NCI-H446 treated with DMSO at 0.1 percent for 48 hours (cell line): ENCODE measurements around the gene MESP2.

Experiments used
- DNase-seq: peaks from one replicate; lab custom pipeline; 2025; lab: John Stamatoyannopoulos, UW

The MESP2 gene

DNA sequence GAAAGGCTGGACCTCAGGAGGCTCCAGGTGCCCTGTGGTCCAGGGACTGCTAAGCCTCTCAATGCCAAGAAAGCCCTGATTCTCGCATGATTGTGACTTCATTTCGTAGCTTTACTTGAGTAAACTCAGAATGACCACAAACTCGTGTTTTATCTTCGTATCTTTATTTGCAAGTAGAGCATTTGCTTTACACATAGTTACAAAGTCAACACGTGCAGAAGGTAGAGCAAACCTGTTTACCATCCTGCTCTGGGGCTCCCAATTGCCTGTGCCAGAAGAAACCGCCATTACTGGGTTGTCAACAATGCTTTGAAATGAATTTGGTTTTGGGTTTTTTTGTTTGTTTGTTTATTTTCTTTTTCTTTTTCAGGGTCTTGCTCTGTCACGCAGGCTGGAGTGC is 19.2 kb upstream of the MESP2 start:
- no peak for DNase-seq

DNA sequence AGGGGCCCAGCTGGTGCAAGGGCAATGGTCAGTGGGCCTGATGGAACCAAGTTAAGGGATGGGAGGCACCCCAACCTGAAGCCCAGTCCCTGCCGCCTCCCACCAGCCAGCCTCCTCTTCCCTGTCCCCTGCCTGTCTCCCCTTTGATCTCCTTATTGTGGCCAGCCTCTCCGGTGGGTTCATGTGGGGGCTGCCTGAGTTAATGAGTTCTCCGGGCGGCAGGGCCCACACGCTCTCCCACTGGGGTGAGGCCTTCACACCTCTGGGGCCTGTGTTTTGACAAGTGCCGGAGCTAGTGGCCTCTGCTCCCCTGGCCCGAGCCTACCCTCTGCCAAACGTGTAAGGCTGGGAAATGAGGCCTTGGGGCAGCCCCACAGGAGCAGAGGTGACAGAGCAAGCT is 17.8 kb upstream of the MESP2 start:
- no peak for DNase-seq

DNA sequence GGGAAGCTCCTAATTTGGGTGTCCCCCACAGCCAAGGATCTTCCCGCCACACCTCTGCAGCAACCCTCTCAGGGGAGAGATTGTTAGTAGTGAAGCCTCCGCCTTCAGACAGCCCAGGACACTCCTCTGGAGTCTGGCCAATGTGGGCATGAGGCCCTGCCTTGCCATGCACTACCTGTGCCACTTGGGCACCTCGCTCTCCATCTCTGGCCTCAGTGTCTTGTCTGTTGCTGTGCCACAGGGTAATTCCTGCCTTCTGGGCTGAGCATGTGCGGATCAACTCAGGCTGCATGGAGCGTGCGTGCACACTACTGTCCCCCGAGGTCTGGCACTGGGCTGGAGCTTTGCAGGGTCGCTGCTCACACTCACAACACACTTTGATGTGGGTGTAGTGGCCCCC is 17.2 kb upstream of the MESP2 start:
- DNase-seq, result no peak

GRCh38 chr15:89759835-89760234 is 16.3 kb upstream of the MESP2 start:
- DNase-seq, result no peak

DNA sequence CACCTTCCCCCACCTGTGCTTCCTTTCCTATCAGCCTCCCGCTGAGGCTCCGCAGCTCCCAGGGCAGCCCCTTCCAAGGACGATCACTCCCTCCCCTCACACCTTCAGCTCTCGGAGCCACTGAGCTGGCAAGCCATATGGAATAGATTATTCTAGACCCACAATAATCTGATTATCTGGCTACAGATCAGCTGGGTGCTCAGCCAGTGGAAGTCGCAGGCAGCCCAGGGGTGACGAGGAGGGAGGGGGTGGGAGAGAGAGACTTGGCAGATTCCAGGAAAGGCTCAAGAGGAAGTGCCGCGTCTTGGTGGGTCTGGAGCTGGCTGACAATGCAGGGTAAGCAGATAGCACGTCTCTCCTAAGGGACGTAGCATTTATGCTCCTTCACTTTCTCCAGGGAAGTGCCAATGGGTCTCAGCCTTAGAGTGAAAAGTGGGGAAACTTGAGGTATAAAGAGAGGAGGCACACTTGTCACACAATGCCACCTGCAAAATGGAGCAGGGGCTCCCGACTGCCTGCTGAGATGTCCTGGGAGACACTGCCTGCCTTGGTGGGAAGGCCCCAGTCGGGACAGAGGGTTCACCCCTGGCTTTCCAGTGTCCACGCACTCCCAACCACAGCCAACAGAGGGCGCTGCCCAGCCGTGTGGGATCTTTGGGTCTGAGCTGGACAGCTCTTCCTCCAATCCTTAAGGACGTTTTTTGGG is 15.7 kb upstream of the MESP2 start:
- DNase-seq, result no peak

DNA sequence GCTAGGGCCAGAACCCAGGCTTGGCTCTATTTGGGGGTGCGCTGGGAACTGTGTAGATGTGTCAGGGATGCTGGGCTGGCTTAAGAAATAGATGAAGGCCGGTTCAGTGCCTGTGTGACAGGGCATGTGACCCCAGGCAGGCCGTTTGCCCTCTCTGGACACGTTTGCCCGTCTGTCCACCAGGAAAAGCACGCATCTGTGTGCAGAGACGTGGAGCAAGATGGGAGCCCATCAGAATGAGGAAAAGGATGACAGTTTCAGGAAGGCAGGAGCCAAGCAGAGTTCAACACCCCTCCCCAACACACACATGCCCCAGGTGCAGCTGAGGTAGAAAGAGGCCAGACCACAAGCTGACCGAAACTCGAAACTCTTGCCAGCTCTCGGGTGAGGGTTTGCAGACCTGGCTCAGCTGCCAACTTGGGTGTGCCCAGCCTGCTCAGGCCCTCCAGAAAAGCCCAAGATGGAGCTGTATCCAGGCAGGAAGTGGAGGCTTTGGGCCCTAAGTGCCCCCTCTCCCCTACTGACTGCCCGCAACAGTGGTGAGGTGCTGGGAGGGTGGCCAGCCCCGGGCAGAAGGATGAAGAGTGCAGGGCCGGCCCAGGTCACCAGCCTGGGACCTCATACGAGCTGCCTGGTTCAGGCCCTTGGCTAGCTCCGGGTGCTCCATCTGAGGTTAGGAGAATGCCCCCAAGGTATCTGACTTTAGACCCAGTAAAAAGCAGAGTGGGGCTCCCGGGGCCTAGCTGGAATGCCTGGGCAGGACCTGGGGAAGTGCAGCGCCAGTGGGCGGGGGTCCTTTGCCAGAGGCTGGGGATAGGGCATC is 14.9 kb upstream of the MESP2 start:
- no peak for DNase-seq

GRCh38 chr15:89761929-89762328 is 14.2 kb upstream of the MESP2 start:
- no peak for DNase-seq

DNA sequence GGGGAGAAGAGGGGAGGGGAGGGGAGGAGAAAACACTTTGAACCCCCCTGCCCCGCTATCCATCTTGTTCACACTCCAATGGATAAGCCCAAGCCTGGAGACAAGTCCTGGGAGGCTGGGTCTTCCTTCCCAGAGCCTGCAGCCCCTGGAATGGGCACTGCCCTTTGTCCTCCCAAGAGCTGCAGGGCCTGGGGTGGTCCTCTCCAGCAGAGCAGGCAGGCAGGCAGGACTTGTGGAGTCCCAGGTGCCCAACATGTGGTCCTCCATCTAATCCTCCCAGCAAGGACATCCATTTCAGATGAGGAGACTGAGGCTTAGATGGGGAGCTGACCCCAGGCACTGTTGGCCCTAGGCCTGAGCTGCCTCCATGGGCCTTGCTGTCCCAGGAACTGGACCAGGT is 10.4 kb upstream of the MESP2 start:
- no peak for DNase-seq

GRCh38 chr15:89766357-89767311 is 9.5 kb upstream of the MESP2 start:
- no peak for DNase-seq

- DNase-seq, result no peak
Observed at GRCh38 chr15:89767411-89767915, 8.7 kb upstream of the MESP2 start.

DNA sequence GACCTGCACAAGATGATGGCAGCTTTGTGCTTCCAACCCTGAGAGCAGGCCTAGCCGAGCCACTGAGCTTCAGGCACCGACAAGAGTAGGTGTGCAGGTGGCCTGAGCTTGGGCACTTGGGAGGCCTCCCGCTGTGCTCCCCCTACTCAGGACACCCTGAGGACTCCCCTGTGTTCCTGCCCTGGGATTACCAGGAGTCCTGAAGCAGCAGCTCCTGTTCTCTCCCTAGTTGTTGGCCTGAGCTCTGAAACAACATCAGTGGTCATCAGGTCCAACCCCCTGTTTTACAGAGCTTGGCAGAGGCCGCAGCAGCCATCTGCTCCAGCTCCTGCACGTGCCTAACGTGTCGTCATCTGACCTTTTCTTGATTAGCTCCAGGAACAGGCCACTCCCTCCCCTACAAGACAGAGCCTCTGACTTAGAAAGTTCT is 8.0 kb upstream of the MESP2 start:
- DNase-seq, result no peak

GRCh38 chr15:89769366-89769765 is 6.8 kb upstream of the MESP2 start:
- DNase-seq, result no peak

GRCh38 chr15:89770041-89770440 is 6.1 kb upstream of the MESP2 start:
- no peak for DNase-seq

DNA sequence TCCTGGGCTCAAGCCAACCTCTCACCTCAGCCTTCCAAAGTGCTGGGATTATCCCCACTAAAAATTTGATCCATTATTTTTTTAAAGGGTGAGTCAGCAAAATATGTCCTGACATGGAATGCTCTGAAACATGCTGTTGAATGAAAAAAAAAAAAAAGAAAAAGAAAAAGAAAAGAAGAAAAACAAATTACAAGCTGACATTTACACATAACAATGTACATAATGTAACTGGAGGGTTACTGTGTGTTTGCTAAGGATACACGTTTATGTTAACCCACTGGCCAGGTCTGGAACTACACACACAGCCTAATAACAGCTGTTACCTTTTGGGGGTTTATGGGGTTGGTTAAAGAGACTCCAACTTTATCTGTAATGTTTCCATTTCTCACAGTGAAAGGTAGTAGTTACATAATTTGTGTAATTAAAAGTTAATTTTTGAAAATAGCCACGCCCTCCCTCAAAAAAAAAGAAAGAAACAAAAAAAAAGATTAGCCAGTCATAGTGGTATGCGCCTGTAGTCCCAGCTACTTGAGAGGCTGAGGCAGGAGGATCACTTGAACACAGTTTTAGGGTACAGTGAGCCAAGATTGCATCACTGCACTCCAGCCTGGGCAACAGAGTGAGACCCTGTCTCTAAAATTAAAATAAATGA is 3.1 kb upstream of the MESP2 start:
- DNase-seq, result no peak

- no peak for DNase-seq
Observed at GRCh38 chr15:89774492-89774891, 1.6 kb upstream of the MESP2 start.

- DNase-seq, result no peak
Observed at GRCh38 chr15:89775815-89776214, 317 bp upstream of the MESP2 start.

DNA sequence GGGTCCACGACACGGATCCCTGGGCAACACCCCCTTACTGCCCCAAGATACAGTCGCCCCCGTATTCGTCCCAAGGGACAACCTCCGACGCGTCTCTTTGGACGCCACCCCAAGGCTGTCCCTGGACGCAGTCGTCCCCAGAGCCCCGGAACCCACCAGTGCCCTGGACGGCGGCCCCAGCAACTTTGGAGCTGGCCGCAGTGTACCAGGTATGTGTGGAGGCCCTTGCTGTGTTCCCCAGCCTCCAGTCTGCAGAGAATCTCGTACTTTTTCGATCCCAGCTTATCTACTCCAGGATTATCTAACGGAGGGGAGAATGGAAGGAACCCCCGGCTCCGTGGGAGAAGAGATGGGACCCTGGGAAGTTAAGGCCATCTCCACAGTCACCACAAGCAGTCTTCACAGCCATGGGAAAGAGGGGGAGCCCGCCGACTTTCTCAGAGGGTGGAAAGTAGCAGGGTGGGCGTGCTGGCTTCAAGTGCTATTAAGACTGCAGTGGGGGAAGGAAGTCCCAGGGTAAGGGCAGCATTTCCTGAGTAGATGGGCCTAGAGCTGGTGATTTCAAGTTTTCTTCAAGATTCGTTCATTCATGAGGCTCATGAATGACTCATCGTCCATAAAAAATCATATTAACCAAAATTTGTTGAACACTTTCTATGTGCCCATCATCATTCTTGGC is 1.1 kb downstream of the MESP2 start:
- DNase-seq, result no peak

DNA sequence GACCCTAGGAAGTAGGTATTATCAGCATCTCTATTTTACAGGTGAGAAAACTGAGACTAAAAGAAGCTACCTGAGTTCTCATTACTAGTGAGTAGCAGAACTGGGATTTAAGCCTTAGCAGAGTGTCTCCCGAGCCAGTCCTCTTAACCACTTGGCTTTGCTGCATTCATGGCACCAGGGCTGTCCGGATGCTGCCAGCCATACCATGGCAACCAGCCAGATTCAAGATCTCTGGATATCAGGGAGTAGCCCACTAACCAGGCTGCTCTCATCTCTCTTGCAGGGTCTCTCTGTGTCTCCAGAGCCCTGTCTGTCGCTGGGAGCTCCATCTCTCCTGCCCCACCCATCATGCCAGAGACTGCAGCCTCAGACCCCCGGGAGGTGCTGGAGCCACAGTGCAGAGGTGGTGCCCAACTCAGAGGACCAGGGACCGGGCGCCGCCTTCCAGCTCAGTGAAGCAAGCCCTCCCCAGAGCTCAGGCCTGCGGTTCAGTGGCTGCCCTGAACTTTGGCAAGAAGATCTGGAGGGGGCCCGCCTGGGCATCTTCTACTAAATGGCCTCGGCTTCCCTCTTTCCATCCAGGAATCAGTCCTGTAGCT is 1.7 kb downstream of the MESP2 start:
- DNase-seq, result no peak

GRCh38 chr15:89778861-89779260 is 2.7 kb downstream of the MESP2 start:
- DNase-seq, result no peak

DNA sequence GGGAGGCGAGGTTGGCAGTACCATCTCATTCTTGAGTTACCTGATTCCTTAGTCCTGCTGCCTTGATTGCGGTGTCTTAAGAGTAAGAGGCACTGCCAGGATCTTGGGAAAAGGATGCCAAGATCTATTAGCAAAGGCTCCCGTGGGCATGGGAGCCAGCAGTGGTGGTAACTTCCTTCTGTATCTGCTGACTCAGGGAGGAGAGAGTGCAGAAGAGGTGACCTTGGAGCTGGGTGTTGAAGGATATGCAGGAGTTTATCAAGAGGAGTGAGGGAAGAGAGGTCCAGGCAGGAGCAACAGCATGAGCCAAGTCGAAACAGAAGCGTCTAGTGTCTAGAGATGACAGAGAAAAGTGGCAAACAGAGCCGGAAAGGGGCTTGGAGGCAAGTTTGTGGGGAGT is 4.5 kb downstream of the MESP2 start:
- DNase-seq, result no peak

DNA sequence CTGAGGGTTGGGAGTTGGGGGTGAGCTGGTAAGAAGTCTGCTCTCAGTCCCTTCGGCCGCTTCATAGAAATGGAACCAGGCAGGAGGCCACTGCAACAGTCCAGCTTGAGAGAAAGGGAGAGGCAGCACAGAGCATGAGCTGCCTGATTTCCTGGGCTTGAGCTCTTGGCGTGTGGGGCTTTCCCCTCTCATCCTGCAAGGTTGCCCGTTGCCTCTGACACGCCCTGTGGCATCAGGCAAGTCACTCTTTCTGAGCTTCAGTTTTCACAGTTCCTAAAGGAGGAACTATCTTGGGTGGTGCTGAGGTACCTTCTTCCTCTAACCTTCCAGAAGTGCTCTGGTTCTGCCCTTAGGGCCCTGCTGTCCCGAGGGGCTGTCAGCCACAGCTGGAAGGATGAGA is 4.9 kb downstream of the MESP2 start:
- no peak for DNase-seq
